Measurements from ENCODE around the gene MBD2. TPM values are rescaled to one million over a fixed set of nuclear protein-coding genes. Genes with fewer than 3 reads are reported as not detected.

Gene MBD2
- total RNA-seq, 4 donors from 2014 or later = 54.2 to 63.5 (median 59.5) TPM

DNA sequence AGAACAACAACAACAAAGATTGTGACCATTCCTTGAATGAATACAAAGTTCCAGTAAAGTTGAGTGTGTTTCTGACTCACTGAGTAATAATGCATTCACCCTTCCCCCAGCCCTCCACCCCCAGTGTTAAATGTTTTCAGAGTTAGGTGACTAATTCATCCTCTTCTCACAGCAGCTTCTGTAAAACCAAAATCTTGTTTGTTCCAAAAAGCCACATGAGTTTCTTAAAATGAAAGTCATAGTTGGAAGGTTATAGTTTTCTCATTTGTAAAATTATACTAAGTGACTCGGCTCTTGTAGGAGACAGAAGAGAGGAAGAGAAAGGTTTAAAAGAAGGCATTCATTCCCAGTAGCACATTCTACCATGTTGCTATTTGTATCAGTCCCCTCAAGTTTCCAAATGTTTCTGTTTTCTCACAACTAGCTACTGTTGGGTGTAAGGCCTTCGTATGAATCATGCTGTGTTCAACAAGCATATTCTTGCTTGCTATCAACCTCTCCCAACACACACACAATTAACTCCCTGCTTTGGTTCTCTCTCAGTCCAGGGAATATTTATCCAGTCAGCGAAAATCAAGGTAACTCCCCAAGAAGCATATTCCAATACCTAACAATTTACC, 75.3 kb downstream of the MBD2 start:
- DNase-seq (ENCODE audit: low spot score in 2 of 2) = peak in 1 of 2 donors; percentile 46
- 30 to 37% methylated on average over 3 of the region's 3 CpGs for WGBS, 2 donors
- TF ChIP-seq POLR2A (IDR thresholded peaks at IDR 0.05) = no peak
- intact Hi-C loops (cut with DNase I; ENCODE audit: low total_unique reads) = no loop called here
- no peak overlapping the region for H3K4me3 ChIP-seq (ENCODE audit: low read depth, poor library complexity, severe bottlenecking)

DNA sequence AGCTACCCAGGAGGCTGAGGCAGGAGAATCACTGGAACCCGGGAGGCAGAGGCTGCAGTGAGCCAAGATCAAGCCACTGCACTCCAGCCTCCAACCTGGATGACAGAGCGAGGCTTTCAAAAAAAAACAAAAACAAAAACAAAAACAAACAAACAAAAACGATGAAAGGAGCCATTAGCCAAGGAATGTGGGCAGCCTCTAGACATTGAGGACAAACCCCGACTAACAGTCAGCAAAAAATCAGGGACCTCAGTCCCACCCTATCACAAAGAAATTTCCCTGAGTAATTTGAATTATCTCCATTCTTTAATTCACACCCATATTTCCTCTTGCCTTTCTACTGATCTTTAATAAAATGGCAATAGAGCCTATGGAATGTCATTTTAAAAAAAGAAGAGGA, 75.8 kb downstream of the MBD2 start:
- intact Hi-C loops (cut with DNase I; ENCODE audit: low total_unique reads) = no loop called here
- H3K4me3 ChIP-seq (ENCODE audit: low read depth, poor library complexity, severe bottlenecking) = no peak overlapping the region
- DNase-seq (ENCODE audit: low spot score in 2 of 2) = no peak
- TF ChIP-seq POLR2A (IDR thresholded peaks at IDR 0.05) = no peak
- TF ChIP-seq, protein P1, sequence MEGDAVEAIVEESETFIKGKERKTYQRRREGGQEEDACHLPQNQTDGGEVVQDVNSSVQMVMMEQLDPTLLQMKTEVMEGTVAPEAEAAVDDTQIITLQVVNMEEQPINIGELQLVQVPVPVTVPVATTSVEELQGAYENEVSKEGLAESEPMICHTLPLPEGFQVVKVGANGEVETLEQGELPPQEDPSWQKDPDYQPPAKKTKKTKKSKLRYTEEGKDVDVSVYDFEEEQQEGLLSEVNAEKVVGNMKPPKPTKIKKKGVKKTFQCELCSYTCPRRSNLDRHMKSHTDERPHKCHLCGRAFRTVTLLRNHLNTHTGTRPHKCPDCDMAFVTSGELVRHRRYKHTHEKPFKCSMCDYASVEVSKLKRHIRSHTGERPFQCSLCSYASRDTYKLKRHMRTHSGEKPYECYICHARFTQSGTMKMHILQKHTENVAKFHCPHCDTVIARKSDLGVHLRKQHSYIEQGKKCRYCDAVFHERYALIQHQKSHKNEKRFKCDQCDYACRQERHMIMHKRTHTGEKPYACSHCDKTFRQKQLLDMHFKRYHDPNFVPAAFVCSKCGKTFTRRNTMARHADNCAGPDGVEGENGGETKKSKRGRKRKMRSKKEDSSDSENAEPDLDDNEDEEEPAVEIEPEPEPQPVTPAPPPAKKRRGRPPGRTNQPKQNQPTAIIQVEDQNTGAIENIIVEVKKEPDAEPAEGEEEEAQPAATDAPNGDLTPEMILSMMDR (IDR thresholded peaks at IDR 0.05) = no peak
- 81 to 82% methylated on average over 4 of the region's 4 CpGs for WGBS, 2 donors

DNA sequence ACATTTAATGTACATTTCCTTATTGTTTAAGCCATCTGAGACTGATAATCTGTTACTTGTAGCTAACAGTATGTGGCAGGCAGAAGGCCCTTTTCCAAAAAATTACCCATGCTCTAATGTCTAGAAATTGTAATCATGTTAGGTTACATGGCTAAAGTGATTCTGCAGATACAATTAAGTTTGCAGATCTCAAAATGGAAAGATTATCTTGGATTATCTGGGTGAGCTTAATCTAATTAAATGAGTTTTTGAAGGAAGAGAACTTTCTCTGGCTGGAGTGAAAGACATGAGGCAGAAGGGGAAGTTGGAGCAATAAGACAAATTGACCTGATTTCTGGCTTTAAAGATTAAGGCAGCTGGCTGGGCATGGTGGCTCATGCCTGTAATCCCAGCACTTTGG, 76.3 kb downstream of the MBD2 start:
- no peak overlapping the region for H3K4me3 ChIP-seq (ENCODE audit: low read depth, poor library complexity, severe bottlenecking)
- intact Hi-C loops (cut with DNase I; ENCODE audit: low total_unique reads) = no loop called here
- TF ChIP-seq POLR2A (IDR thresholded peaks at IDR 0.05) = no peak
- TF ChIP-seq, protein P1 (IDR thresholded peaks at IDR 0.05) = no peak
- no peak for DNase-seq (ENCODE audit: low spot score in 2 of 2)

DNA sequence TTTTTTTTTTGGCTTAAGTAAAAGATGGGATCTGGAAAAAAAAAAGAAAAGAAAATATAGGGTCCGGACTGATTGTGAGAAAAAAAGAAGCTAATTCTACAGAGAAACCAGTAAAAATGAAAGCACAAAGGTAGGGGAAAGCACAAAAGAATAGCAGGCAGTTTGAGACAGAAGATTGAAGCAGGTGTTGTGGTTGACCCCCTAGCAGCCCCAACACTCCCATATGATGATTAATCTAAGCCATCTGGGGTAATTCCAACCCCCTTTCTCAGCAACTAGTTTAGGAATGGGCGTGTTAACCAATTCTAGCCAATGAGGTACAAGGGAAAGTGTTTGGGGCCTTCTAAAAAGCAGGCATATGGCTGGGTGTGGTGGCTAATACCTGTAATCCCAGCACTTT, 77.0 kb downstream of the MBD2 start:
- no peak overlapping the region for H3K4me3 ChIP-seq (ENCODE audit: low read depth, poor library complexity, severe bottlenecking)
- WGBS, 2 donors = 93 to 98% methylated on average over 2 of the region's 2 CpGs
- no peak for DNase-seq (ENCODE audit: low spot score in 2 of 2)
- no peak for TF ChIP-seq POLR2A (IDR thresholded peaks at IDR 0.05)
- TF ChIP-seq, protein P1 (IDR thresholded peaks at IDR 0.05) = no peak
- intact Hi-C loops (cut with DNase I; ENCODE audit: low total_unique reads) = no loop called here

DNA sequence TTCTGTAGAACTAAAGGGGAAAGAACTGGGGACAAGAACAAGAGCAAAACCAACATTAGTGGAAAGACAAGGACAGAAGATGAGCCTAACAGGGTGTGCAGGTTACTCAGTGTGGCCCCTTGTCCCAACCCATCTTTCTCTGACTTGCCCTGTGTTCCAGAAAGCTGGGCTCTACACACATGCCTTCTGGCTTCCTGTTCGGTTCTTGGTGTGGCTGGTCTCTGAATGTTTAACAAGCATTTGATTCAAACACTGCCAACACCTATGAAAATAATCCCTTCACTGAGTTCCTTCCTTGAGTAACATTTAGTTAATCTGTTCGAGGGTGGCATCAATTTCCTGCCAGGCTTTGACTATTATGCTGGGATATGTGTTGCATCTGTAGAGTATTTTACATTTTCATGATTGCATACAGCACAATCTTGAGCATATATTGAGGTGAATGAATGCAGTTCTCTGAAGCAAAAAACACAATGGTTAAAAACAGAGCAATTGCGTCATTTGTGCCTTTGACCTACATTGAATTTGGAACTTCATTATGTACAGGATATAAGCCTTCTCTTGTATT, 83.3 kb downstream of the MBD2 start:
- 83 to 92% methylated on average over 3 of the region's 3 CpGs for WGBS, 2 donors
- intact Hi-C loops (cut with DNase I; ENCODE audit: low total_unique reads) = no loop called here
- no peak for DNase-seq (ENCODE audit: low spot score in 2 of 2)
- TF ChIP-seq, protein P1 (IDR thresholded peaks at IDR 0.05) = no peak
- TF ChIP-seq POLR2A (IDR thresholded peaks at IDR 0.05) = no peak
- no peak overlapping the region for H3K4me3 ChIP-seq (ENCODE audit: low read depth, poor library complexity, severe bottlenecking)

DNA sequence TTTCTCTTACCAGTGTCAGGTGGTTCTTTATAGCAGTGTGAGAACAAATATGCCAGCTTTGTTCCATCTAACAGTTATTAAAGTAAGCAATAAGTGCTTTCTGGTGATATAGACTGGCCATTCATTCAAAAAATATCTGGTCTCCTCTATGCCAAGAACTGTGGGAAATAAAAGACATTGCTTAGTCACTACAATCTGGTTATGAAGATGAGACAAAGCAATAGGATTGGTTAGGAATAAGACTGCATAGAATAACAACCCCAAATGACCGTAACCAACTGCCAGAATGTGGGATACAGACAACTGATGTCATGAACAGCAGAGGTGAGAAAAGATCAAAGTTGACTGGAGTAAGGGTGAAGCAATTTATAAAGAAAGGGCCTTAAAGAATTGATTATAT, 83.8 kb downstream of the MBD2 start:
- 40 to 61% methylated on average over 1 of the region's 1 CpG for WGBS, 2 donors
- DNase-seq (ENCODE audit: low spot score in 2 of 2) = no peak
- intact Hi-C loops (cut with DNase I; ENCODE audit: low total_unique reads) = no loop called here
- no peak for TF ChIP-seq POLR2A (IDR thresholded peaks at IDR 0.05)
- TF ChIP-seq, protein P1 (IDR thresholded peaks at IDR 0.05) = no peak
- no peak overlapping the region for H3K4me3 ChIP-seq (ENCODE audit: low read depth, poor library complexity, severe bottlenecking)
